ENCODE results near the gene DHTKD1. TPM values are rescaled to one million over a fixed set of nuclear protein-coding genes. Genes with fewer than 3 reads are reported as not detected.

The DHTKD1 gene
- total RNA-seq, 1 experiment from 2014 or later: 32.4 TPM

- Histone ChIP-seq H3K36me3 (ENCODE audit: insufficient read depth, low read length, poor library complexity, severe bottlenecking) (peaks cover 43% of the 10 kb centered on the region), H3K27me3 (replicated peaks; ENCODE audit: insufficient read depth, low read depth, low read length, poor library complexity) (no peaks in the 10 kb centered on the region), H3K4me1 (ENCODE audit: insufficient read depth, low read length, poor library complexity, severe bottlenecking) (no peaks in the 10 kb centered on the region), H3K27ac (ENCODE audit: low read depth, low read length, poor library complexity, severe bottlenecking) (no peak overlapping the region), H3K4me3 (ENCODE audit: low read depth, low read length, poor library complexity, severe bottlenecking) (no peak overlapping the region), H3K9me3 (ENCODE audit: low read depth, low read length, poor library complexity, severe bottlenecking) (no peaks in the 10 kb centered on the region)
- DNase-seq (ENCODE audit: low spot score): peak; percentile 50
- no peak for TF ChIP-seq EZH2 (IDR thresholded peaks at IDR 0.05; ENCODE audit: borderline replicate concordance, low read depth, low read length, poor library complexity, severe bottlenecking)
- TF ChIP-seq, protein P1, sequence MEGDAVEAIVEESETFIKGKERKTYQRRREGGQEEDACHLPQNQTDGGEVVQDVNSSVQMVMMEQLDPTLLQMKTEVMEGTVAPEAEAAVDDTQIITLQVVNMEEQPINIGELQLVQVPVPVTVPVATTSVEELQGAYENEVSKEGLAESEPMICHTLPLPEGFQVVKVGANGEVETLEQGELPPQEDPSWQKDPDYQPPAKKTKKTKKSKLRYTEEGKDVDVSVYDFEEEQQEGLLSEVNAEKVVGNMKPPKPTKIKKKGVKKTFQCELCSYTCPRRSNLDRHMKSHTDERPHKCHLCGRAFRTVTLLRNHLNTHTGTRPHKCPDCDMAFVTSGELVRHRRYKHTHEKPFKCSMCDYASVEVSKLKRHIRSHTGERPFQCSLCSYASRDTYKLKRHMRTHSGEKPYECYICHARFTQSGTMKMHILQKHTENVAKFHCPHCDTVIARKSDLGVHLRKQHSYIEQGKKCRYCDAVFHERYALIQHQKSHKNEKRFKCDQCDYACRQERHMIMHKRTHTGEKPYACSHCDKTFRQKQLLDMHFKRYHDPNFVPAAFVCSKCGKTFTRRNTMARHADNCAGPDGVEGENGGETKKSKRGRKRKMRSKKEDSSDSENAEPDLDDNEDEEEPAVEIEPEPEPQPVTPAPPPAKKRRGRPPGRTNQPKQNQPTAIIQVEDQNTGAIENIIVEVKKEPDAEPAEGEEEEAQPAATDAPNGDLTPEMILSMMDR (conservative IDR thresholded peaks at IDR 0.05; ENCODE audit: low read depth, low read length): no peak
- intact Hi-C loops (cut with micrococcal nuclease; ENCODE audit: unreplicated experiment): no loop called here
- ChIA-PET CTCF (no interaction called here), POLR2A (ENCODE audit: low non-redundant PET) (no interaction called here)
- no TSS peak for BruUV-seq (replicated peaks)
Observed at GRCh38 chr10:12107781-12108180, 39.0 kb downstream of the DHTKD1 start.

GRCh38 chr10:12109286-12109685 is 40.5 kb downstream of the DHTKD1 start:
- H3K27me3 ChIP-seq (replicated peaks; ENCODE audit: insufficient read depth, low read depth, low read length, poor library complexity): no peaks in the 10 kb centered on the region
- H3K27ac ChIP-seq (ENCODE audit: low read depth, low read length, poor library complexity, severe bottlenecking): no peak overlapping the region
- intact Hi-C loops (cut with micrococcal nuclease; ENCODE audit: unreplicated experiment): no loop called here
- no peak overlapping the region for H3K4me3 ChIP-seq (ENCODE audit: low read depth, low read length, poor library complexity, severe bottlenecking)
- ChIA-PET POLR2A (ENCODE audit: low non-redundant PET) (no interaction called here), CTCF (no interaction called here)
- peaks cover 45% of the 10 kb centered on the region for H3K36me3 ChIP-seq (ENCODE audit: insufficient read depth, low read length, poor library complexity, severe bottlenecking)
- TF ChIP-seq EZH2 (IDR thresholded peaks at IDR 0.05; ENCODE audit: borderline replicate concordance, low read depth, low read length, poor library complexity, severe bottlenecking): no peak
- TF ChIP-seq, protein P1 (conservative IDR thresholded peaks at IDR 0.05; ENCODE audit: low read depth, low read length): no peak
- BruUV-seq (replicated peaks): no TSS peak
- H3K4me1 ChIP-seq (ENCODE audit: insufficient read depth, low read length, poor library complexity, severe bottlenecking): no peaks in the 10 kb centered on the region
- no peak for DNase-seq (ENCODE audit: low spot score)
- no peaks in the 10 kb centered on the region for H3K9me3 ChIP-seq (ENCODE audit: low read depth, low read length, poor library complexity, severe bottlenecking)

DNA sequence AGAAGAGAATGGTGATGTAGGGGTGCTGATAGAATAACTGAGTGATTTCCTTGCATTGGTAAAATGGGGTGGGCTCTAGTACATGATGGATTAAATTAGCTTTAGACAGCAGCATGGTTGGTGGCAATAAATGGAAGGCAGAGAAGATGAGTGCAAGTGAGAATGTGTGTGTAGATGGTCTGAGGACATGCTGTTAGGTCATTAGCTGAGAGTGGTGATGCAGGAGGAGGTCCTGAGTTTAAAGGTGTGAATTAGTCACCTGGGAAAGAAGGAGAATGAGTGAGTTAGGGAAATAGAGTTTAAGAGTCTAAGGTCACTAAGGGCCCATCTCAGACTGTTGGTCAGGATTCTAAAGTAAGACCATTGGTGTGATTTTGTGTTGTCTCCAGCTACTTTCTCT is 42.8 kb downstream of the DHTKD1 start:
- peaks cover 33% of the 10 kb centered on the region for H3K36me3 ChIP-seq (ENCODE audit: insufficient read depth, low read length, poor library complexity, severe bottlenecking)
- no peaks in the 10 kb centered on the region for H3K9me3 ChIP-seq (ENCODE audit: low read depth, low read length, poor library complexity, severe bottlenecking)
- ChIA-PET CTCF (no interaction called here), POLR2A (ENCODE audit: low non-redundant PET) (no interaction called here)
- no TSS peak for BruUV-seq (replicated peaks)
- intact Hi-C loops (cut with micrococcal nuclease; ENCODE audit: unreplicated experiment): no loop called here
- H3K27me3 ChIP-seq (replicated peaks; ENCODE audit: insufficient read depth, low read depth, low read length, poor library complexity): no peaks in the 10 kb centered on the region
- H3K27ac ChIP-seq (ENCODE audit: low read depth, low read length, poor library complexity, severe bottlenecking): no peak overlapping the region
- no peak for TF ChIP-seq EZH2 (IDR thresholded peaks at IDR 0.05; ENCODE audit: borderline replicate concordance, low read depth, low read length, poor library complexity, severe bottlenecking)
- TF ChIP-seq, protein P1 (conservative IDR thresholded peaks at IDR 0.05; ENCODE audit: low read depth, low read length): no peak
- H3K4me3 ChIP-seq (ENCODE audit: low read depth, low read length, poor library complexity, severe bottlenecking): no peak overlapping the region
- H3K4me1 ChIP-seq (ENCODE audit: insufficient read depth, low read length, poor library complexity, severe bottlenecking): no peaks in the 10 kb centered on the region
- no peak for DNase-seq (ENCODE audit: low spot score)
